HG03060 (cell line): ENCODE measurements around the gene IPO11.
A peak's percentile ranks its signal among the peaks of the same experiment; 100 is the strongest.
"Not testable (repeated sequence)": the region's sequence is repeated elsewhere in the genome, so short reads cannot be mapped to it uniquely, and the experiment has no call there.

Experiments used
- ATAC-seq: cut with Tn5 transposase; IDR thresholded peaks from one replicate; pipeline ENCODE4 v1.9.1; 2021; ENCODE audit warnings: low read depth, moderate number of reproducible peaks; ENCODE audit not compliant: unreplicated experiment

Gene IPO11

GRCh38 chr5:62565740-62566139 lies 153.2 kb downstream of the IPO11 start:
- not testable (repeated sequence) for ATAC-seq

GRCh38 chr5:62568143-62568542 lies 155.6 kb downstream of the IPO11 start:
- ATAC-seq, result no peak

- ATAC-seq, result no peak
Observed at GRCh38 chr5:62568800-62569432, 156.4 kb downstream of the IPO11 start.

GRCh38 chr5:62569470-62569869 lies 156.9 kb downstream of the IPO11 start:
- no peak for ATAC-seq

- no peak for ATAC-seq
Observed at GRCh38 chr5:62572918-62573514, 160.5 kb downstream of the IPO11 start.

GRCh38 chr5:62574599-62574998 lies 162.0 kb downstream of the IPO11 start:
- no peak for ATAC-seq

GRCh38 chr5:62575066-62575465 lies 162.5 kb downstream of the IPO11 start:
- no peak for ATAC-seq

- no peak for ATAC-seq
Observed at GRCh38 chr5:62575489-62575888, 162.9 kb downstream of the IPO11 start.

- ATAC-seq, result no peak
Observed at GRCh38 chr5:62576570-62577170, 164.1 kb downstream of the IPO11 start.

GRCh38 chr5:62577488-62577887 lies 164.9 kb downstream of the IPO11 start:
- ATAC-seq, result no peak

GRCh38 chr5:62578540-62578939 lies 166.0 kb downstream of the IPO11 start, which contains the start of gene LRRC70:
Gene LRRC70, plus strand, starts transcription at chr5:62578819. Its CDS starts 620 bp downstream, at chr5:62579439.
- peak; percentile 79 for ATAC-seq

GRCh38 chr5:62579761-62580160 lies 167.2 kb downstream of the IPO11 start:
- ATAC-seq, result no peak

- ATAC-seq, result no peak
Observed at GRCh38 chr5:62581836-62582597, 169.5 kb downstream of the IPO11 start.

GRCh38 chr5:62584391-62584790 lies 171.8 kb downstream of the IPO11 start:
- ATAC-seq, result no peak

- ATAC-seq, result no peak
Observed at GRCh38 chr5:62585306-62585705, 172.7 kb downstream of the IPO11 start.

- no peak for ATAC-seq
Observed at GRCh38 chr5:62585751-62586150, 173.2 kb downstream of the IPO11 start.

- no peak for ATAC-seq
Observed at GRCh38 chr5:62587737-62588136, 175.2 kb downstream of the IPO11 start.

GRCh38 chr5:62588668-62589067 lies 176.1 kb downstream of the IPO11 start:
- no peak for ATAC-seq

GRCh38 chr5:62589504-62589903 lies 176.9 kb downstream of the IPO11 start:
- ATAC-seq, result no peak

- ATAC-seq, result no peak
Observed at GRCh38 chr5:62590387-62590786, 177.8 kb downstream of the IPO11 start.

- ATAC-seq, result no peak
Observed at GRCh38 chr5:62592558-62592957, 180.0 kb downstream of the IPO11 start.
